ENCODE data around the gene TMEM184B.

The TMEM184B gene

GRCh38 chr22:38204784-38205183, 68.0 kb downstream of the TMEM184B start:
- H3K4me3 Mint-ChIP-seq: peak overlapping the region; percentile 12
- peak overlapping the region; percentile 42 for H3K27ac Mint-ChIP-seq
- no peaks in the 10 kb centered on the region for H3K27me3 Mint-ChIP-seq
- H3K4me1 Mint-ChIP-seq (ENCODE audit: low read depth): peaks cover 44% of the 10 kb centered on the region
- H3K9me3 Mint-ChIP-seq: no peaks in the 10 kb centered on the region
- no peaks in the 10 kb centered on the region for H3K36me3 Mint-ChIP-seq (ENCODE audit: low read depth)

DNA sequence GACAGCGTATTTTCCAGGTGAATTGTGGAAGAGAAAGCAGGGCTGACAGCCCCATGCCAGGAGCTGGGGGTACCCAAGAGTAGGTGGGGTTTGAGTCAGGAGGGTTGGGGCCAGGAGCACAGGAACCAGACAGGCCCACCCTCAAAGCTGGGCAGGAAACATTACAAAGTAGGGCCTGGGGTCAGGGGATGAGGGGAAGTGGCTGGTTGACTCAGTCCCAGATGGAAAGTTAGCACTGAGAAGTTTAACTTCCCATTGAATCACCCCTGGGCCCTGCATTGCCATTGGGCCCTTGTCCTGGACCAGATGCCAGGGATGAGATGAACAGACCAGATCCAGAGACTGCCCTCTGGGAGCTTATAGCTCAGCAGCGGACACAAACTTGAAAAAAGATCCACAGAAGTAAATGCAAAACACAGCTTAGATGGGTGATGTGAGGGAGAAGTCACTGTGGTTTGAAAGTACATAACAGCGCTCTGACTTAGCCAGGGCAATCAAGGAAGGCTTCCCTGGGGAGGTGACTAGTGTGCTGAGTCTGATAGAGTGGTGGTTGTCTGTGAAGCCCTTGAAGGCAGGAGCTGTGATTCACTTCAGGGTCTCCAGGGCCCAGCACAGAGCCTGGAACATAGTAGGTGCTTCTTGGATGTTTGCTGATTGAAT, 68.8 kb downstream of the TMEM184B start:
- no peaks in the 10 kb centered on the region for H3K27me3 Mint-ChIP-seq
- H3K9me3 Mint-ChIP-seq: no peaks in the 10 kb centered on the region
- no peaks in the 10 kb centered on the region for H3K36me3 Mint-ChIP-seq (ENCODE audit: low read depth)
- peak overlapping the region; percentile 86 for H3K4me3 Mint-ChIP-seq
- peak overlapping the region; percentile 57 for H3K27ac Mint-ChIP-seq
- H3K4me1 Mint-ChIP-seq (ENCODE audit: low read depth): peaks cover 49% of the 10 kb centered on the region

DNA sequence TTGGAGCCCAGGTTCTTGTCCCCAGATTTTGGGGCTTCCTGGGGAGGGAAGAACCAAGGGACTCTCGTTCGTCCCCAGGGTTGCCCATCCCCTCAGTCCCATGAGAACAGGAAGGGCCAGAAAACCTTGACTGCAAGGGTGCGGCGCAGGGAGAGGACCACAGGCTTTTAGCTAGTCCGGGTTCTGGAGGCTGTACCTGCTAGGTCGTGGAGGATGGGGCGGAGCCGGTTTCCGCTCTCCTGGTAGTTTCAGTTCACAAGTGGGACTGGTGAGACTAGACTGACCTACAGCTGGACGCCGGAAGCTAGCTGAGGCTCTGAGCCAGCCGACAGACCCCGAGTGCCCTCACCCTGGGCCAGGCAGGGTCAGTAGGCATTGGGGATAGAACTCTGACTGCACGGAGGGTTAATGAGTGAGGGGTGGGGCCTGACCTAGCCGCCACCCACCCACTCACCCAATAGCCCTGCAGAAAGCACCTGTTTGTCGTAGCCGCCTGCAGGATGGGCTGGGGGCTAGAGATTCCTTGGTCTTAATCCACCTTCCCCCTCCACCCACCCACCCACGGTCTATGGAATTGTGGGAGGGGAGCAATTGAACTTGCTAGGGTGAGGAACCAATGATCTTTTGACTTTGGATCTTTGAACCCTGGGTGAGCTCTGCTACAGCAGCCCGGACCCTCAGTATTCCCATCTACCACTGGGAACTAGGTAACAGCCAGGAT, 69.6 kb downstream of the TMEM184B start:
- Mint-ChIP-seq H3K4me1 (ENCODE audit: low read depth) (peaks cover 48% of the 10 kb centered on the region), H3K9me3 (no peaks in the 10 kb centered on the region), H3K36me3 (ENCODE audit: low read depth) (no peaks in the 10 kb centered on the region), H3K27ac (peak overlapping the region; percentile 77), H3K4me3 (peak overlapping the region; percentile 86), H3K27me3 (no peaks in the 10 kb centered on the region)

- H3K4me3 Mint-ChIP-seq: peak overlapping the region; percentile 86
- peaks cover 46% of the 10 kb centered on the region for H3K4me1 Mint-ChIP-seq (ENCODE audit: low read depth)
- no peaks in the 10 kb centered on the region for H3K9me3 Mint-ChIP-seq
- H3K27me3 Mint-ChIP-seq: no peaks in the 10 kb centered on the region
- peak overlapping the region; percentile 77 for H3K27ac Mint-ChIP-seq
- no peaks in the 10 kb centered on the region for H3K36me3 Mint-ChIP-seq (ENCODE audit: low read depth)
These were observed 70.2 kb downstream of the TMEM184B start for GRCh38 chr22:38202437-38203089.

- peak within 1 kb of the TSS; percentile 83 for H3K27ac Mint-ChIP-seq
- H3K9me3 Mint-ChIP-seq: no peaks in the 10 kb centered on the region
- peak within 1 kb of the TSS; percentile 86 for H3K4me3 Mint-ChIP-seq
- no peaks in the 10 kb centered on the region for H3K27me3 Mint-ChIP-seq
- peaks cover 46% of the 10 kb centered on the region for H3K4me1 Mint-ChIP-seq (ENCODE audit: low read depth)
- no peaks in the 10 kb centered on the region for H3K36me3 Mint-ChIP-seq (ENCODE audit: low read depth)
These were observed 70.9 kb downstream of the TMEM184B start, which contains the start of gene MAFF for GRCh38 chr22:38201711-38202436. Gene MAFF, plus strand, starts transcription at chr22:38201994. Its CDS starts 11,860 bp downstream, at chr22:38213854.

- no peaks in the 10 kb centered on the region for H3K36me3 Mint-ChIP-seq (ENCODE audit: low read depth)
- peak overlapping the region; percentile 72 for H3K4me3 Mint-ChIP-seq
- no peaks in the 10 kb centered on the region for H3K27me3 Mint-ChIP-seq
- H3K4me1 Mint-ChIP-seq (ENCODE audit: low read depth): peaks cover 46% of the 10 kb centered on the region
- H3K9me3 Mint-ChIP-seq: no peaks in the 10 kb centered on the region
- H3K27ac Mint-ChIP-seq: peak overlapping the region; percentile 83
These were observed 71.5 kb downstream of the TMEM184B start for GRCh38 chr22:38201371-38201710.

GRCh38 chr22:38199826-38200559, 72.8 kb downstream of the TMEM184B start:
- Mint-ChIP-seq H3K27me3 (no peaks in the 10 kb centered on the region), H3K9me3 (no peaks in the 10 kb centered on the region), H3K27ac (no peak overlapping the region), H3K4me3 (no peak overlapping the region), H3K4me1 (ENCODE audit: low read depth) (peaks cover 45% of the 10 kb centered on the region), H3K36me3 (ENCODE audit: low read depth) (no peaks in the 10 kb centered on the region)

DNA sequence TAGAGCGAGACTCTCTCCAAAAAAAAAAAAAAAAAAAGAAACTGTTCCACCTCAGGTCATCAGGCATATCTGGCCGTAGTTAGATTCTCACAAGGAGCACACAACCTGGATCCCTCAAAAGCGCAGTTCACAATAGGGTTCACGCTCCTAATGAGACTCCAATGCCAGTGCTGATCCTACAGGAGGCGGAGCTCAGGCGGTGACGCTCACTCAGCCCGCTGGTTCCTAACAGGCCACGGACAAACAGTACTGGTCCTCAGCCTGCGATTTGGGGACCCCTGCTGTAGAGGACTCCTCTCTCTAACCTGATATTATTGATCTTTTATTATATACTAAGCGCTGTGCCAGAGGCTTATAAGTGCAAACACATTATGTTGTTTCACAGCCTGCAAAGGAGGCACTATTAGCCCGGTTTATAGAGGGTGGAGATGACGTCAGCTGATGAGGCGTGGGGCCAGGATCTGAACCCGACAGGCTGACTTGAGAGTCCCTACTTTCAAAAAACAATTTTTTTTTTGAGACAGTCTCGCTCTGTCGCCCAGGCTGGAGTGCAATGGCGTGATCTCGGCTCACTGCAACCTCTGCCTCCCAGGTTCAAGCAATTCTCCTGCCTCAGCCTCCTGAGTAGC, 75.9 kb downstream of the TMEM184B start:
- no peaks in the 10 kb centered on the region for H3K36me3 Mint-ChIP-seq (ENCODE audit: low read depth)
- no peak overlapping the region for H3K4me3 Mint-ChIP-seq
- no peaks in the 10 kb centered on the region for H3K9me3 Mint-ChIP-seq
- no peaks in the 10 kb centered on the region for H3K27me3 Mint-ChIP-seq
- H3K27ac Mint-ChIP-seq: no peak overlapping the region
- H3K4me1 Mint-ChIP-seq (ENCODE audit: low read depth): peaks cover 38% of the 10 kb centered on the region

DNA sequence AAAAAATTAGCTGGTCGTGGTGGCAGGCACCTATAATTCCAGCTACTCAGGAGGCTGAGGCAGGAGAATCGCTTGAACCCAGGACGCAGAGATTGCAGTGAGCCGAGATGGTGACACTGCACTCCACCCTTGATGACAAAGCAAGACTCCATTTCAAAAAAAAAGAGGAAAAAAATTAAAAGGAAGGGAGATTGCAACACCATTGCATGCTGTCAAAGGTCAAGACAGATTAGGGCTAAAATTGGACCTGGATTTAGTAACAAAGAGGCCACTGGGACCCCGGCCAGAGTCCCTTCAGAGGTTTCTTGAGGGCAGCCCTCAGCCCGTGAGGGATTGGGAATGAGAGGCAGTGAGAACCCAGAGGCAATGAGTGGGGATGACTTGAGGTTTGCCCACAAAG, 79.2 kb downstream of the TMEM184B start:
- no peak overlapping the region for H3K4me3 Mint-ChIP-seq
- H3K36me3 Mint-ChIP-seq (ENCODE audit: low read depth): no peaks in the 10 kb centered on the region
- H3K27me3 Mint-ChIP-seq: no peaks in the 10 kb centered on the region
- H3K9me3 Mint-ChIP-seq: no peaks in the 10 kb centered on the region
- no peak overlapping the region for H3K27ac Mint-ChIP-seq
- peaks cover 16% of the 10 kb centered on the region for H3K4me1 Mint-ChIP-seq (ENCODE audit: low read depth)

DNA sequence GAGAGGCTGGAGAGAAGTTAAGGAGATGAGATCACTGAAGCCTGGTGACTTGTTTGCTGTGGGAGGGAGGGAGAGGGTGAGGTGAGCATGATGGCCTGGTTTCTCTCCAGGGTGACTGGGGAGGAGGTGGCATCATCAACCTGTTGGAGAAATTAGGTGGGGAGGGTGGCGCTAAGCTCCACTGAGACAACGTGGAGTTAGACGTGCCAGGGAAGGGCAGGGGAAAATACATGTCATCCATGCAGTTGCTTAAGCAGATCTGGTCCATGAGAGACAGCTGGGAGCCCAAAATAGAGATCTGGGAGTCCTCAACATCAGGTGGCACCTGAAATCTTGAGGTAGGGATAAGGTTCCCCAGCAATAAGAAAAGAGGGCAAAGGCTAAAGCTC, 80.3 kb downstream of the TMEM184B start:
- Mint-ChIP-seq H3K36me3 (ENCODE audit: low read depth) (no peaks in the 10 kb centered on the region), H3K27me3 (no peaks in the 10 kb centered on the region), H3K27ac (no peak overlapping the region)

DNA sequence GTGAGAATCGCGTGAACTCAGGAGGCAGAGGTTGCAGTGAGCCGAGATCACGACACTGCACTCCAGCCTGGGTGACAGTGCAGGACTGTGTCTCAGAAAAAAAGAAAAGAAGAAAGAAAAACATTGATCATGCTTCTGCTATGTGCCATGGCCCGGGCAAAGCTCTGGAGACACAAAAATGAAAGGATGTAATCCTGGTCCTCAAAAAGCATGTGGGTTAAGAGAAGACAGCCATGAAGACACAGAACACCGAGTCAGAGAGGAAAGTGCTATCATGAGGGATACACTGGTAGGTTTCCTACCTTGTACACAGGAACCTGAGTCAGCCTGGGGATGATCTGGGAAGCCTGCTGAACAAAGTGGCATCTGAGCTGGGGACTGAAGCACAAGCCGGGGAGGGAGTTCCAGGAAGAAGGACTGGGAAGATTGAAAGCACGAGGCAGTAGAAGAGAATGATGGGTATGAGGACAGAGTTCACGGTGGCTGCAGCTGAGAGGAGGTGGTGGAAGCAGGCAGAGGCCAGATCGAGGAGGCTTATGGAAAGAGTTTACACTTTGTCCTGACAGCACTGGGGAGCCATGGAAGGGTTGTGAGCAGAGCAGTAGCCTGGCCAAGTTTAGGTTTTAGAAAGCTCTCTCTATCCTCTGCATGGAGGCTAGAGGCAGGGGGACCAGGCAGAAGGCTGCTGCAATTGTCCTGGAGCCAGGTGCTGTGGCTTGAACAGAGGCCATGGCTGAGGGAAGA, 80.9 kb downstream of the TMEM184B start:
- peaks cover 15% of the 10 kb centered on the region for H3K4me1 Mint-ChIP-seq (ENCODE audit: low read depth)
- no peaks in the 10 kb centered on the region for H3K9me3 Mint-ChIP-seq
- H3K27ac Mint-ChIP-seq: peak overlapping the region; percentile 2
- H3K27me3 Mint-ChIP-seq: no peaks in the 10 kb centered on the region
- no peaks in the 10 kb centered on the region for H3K36me3 Mint-ChIP-seq (ENCODE audit: low read depth)
- H3K4me3 Mint-ChIP-seq: no peak overlapping the region

More for the DNA sequence above, 80.3 kb downstream of the TMEM184B start:
- Mint-ChIP-seq H3K4me1 (ENCODE audit: low read depth) (peaks cover 15% of the 10 kb centered on the region), H3K4me3 (no peak overlapping the region), H3K9me3 (no peaks in the 10 kb centered on the region)

- H3K27ac Mint-ChIP-seq: no peak overlapping the region
These were observed 81.8 kb downstream of the TMEM184B start for GRCh38 chr22:38191055-38191454.

GRCh38 chr22:38190581-38190980, 82.2 kb downstream of the TMEM184B start:
- Mint-ChIP-seq H3K4me1 (ENCODE audit: low read depth) (peaks cover 15% of the 10 kb centered on the region), H3K9me3 (no peaks in the 10 kb centered on the region), H3K27ac (no peak overlapping the region), H3K27me3 (no peaks in the 10 kb centered on the region), H3K4me3 (no peak overlapping the region), H3K36me3 (ENCODE audit: low read depth) (no peaks in the 10 kb centered on the region)

More at GRCh38 chr22:38191055-38191454, 81.8 kb downstream of the TMEM184B start:
- Mint-ChIP-seq H3K4me3 (no peak overlapping the region), H3K4me1 (ENCODE audit: low read depth) (peaks cover 15% of the 10 kb centered on the region), H3K27me3 (no peaks in the 10 kb centered on the region), H3K9me3 (no peaks in the 10 kb centered on the region), H3K36me3 (ENCODE audit: low read depth) (no peaks in the 10 kb centered on the region)

Measured in stimulated activated naive CD8-positive, alpha-beta T cell treated with anti-CD3 and anti-CD28 coated beads, Interleukin-15, Interleukin-2, amounts not matched to agents 100 ng/mL and 50 ng/mL, for 24 hours (primary cell).